HG03045 (cell line): ENCODE data around the gene STK40.

Source experiments
- ATAC-seq: cut with Tn5 transposase; IDR thresholded peaks from one replicate; pipeline ENCODE4 v1.9.1; 2021; ENCODE audit warnings: mild to moderate bottlenecking, moderate library complexity; ENCODE audit not compliant: unreplicated experiment

STK40 gene

GRCh38 chr1:36385410-36386264 lies at the start of gene STK40:
Gene STK40, minus strand, starts transcription at chr1:36385924. Its CDS starts 24,592 bp downstream, at chr1:36361332.
- peak; percentile 83 for ATAC-seq

GRCh38 chr1:36433102-36433501 lies 47.4 kb upstream of the STK40 start:
- no peak for ATAC-seq

- no peak for ATAC-seq
Measured at GRCh38 chr1:36432616-36433015, 46.9 kb upstream of the STK40 start.

GRCh38 chr1:36425791-36426190 lies 40.1 kb upstream of the STK40 start:
- no peak for ATAC-seq

GRCh38 chr1:36421649-36422048 lies 35.9 kb upstream of the STK40 start:
- ATAC-seq = no peak

GRCh38 chr1:36420836-36421317 lies 35.2 kb upstream of the STK40 start:
- peak; percentile 77 for ATAC-seq

GRCh38 chr1:36420409-36420808 lies 34.7 kb upstream of the STK40 start:
- ATAC-seq = no peak

- no peak for ATAC-seq
Measured at GRCh38 chr1:36419569-36419968, 33.8 kb upstream of the STK40 start.

GRCh38 chr1:36419140-36419539 lies 33.4 kb upstream of the STK40 start:
- ATAC-seq = no peak

- no peak for ATAC-seq
Measured at GRCh38 chr1:36417931-36418330, 32.2 kb upstream of the STK40 start.

- ATAC-seq = no peak
Measured at GRCh38 chr1:36415661-36416326, 30.1 kb upstream of the STK40 start.

GRCh38 chr1:36414384-36414783 lies 28.7 kb upstream of the STK40 start:
- ATAC-seq = no peak

- ATAC-seq = no peak
Measured at GRCh38 chr1:36411674-36412648, 26.2 kb upstream of the STK40 start.

- ATAC-seq = no peak
Measured at GRCh38 chr1:36408479-36408878, 22.8 kb upstream of the STK40 start.

GRCh38 chr1:36406440-36406839 lies 20.7 kb upstream of the STK40 start:
- no peak for ATAC-seq

- ATAC-seq = no peak
Measured at GRCh38 chr1:36402504-36402890, 16.8 kb upstream of the STK40 start.

- ATAC-seq = no peak
Measured at GRCh38 chr1:36401602-36402503, 16.1 kb upstream of the STK40 start.

GRCh38 chr1:36400825-36401601 lies 15.3 kb upstream of the STK40 start:
- peak; percentile 69 for ATAC-seq

GRCh38 chr1:36400514-36400824 lies 14.7 kb upstream of the STK40 start:
- ATAC-seq = no peak
